GM21717 (cell line): ENCODE data around the gene ITGA2B.
"Not testable (repeated sequence)": the region's sequence is repeated elsewhere in the genome, so short reads cannot be mapped to it uniquely, and the experiment has no call there.

Source experiments
- ATAC-seq: cut with Tn5 transposase; IDR thresholded peaks from one replicate; pipeline ENCODE4 v1.9.1; 2021; ENCODE audit warnings: mild to moderate bottlenecking, moderate library complexity; ENCODE audit not compliant: unreplicated experiment

Gene ITGA2B

GRCh38 chr17:44394112-44394511 is 4.7 kb upstream of the ITGA2B start:
- not testable (repeated sequence) for ATAC-seq

- no peak for ATAC-seq
Observed at GRCh38 chr17:44390250-44390870, 911 bp upstream of the ITGA2B start.

DNA sequence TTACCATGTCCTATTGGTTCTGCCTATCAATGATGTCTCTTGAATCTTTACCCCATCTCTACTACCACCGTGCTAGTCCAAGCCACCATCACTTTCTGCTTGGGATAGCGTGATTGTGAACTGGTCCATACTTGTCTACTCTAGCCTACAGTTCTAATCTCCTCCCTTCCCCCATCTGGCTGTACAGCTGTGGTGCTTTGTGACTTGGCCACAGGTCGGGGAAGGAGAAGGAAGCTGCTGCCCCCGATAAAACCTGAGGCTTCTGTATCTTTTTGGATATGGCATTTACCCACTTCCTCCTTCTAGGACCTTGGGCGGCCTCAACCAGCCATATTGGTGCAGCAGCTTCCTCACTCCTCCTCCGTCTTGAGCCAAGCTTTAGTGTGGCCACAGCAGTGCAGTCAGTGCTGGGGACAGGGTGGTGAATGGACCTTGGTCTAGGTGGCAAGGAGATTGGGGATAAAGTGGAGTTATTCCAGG is 314 bp upstream of the ITGA2B start:
- ATAC-seq: no peak

- ATAC-seq: no peak
Observed at GRCh38 chr17:44387804-44388203, 1.6 kb downstream of the ITGA2B start.

- ATAC-seq: no peak
Observed at GRCh38 chr17:44386182-44386525, 3.3 kb downstream of the ITGA2B start.

GRCh38 chr17:44385287-44386181 is 3.9 kb downstream of the ITGA2B start:
- no peak for ATAC-seq

DNA sequence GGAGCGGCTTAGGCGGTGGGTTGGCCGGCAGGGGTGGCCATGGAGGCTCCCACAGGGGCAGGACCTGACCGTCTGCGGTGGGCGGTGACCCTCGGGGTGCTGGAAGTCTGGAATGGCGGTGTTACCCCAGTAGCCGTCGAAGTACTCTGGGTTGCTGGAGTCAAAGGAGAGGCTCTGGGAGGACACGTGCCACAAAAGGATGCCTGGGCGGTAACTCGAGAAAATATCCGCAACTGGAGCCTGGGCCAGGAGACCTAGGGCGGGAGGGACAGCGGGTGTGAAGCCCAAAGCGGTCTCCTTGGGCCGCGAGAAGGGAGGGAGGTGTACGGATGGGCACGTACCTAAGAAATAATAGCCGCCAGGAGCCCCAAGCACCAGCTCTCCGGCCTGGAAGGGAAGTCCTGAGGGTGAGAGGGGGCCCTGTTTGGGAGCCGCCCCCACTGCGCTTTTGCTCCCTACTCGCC is 4.6 kb downstream of the ITGA2B start:
- no peak for ATAC-seq

DNA sequence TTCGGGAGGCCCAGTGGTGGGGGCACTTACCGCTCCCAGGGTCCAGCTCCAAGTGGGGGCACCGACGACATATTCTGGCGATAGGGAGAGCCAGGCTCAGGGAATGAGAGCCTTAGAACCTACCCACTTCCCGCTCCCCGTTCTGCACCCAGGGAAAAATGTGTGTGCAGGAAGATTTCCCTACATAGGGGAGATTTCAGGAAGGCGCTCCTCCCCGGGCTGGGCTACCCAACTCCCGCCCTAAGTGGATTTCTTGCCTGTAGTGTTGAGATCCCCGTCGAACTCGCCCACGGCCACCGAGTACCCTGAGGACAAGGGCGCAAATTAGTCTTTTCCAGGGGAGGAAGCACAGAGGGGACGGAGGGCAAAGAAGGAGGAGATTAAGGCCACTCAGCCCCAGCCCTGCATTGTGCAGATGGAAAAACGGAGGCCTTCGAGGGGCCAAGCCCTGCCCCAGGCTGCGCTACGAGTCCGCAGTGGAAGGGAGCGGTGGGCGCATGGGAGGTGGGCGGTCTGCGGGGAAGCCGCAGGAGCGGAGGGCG is 5.1 kb downstream of the ITGA2B start:
- ATAC-seq: no peak

DNA sequence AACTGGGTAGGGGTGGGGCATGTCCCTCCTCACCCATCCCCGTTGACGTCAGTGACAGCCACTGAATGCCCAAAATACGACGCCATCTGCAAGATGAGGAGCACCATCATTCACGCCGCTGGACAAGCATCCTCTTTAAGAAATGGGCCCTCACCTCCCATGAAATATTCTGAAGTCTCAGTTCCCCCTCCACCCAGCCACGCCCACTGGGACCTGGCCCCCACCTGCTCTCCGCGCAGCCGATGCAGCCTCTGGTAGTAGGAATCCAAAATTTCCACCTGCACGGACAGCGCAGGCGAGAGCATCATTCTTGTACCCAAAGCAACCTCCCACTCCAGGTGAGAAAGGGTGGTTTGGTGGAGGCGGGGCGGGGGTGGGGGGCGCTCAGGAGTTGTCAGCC is 5.6 kb downstream of the ITGA2B start:
- ATAC-seq: no peak

GRCh38 chr17:44383363-44383762 is 6.1 kb downstream of the ITGA2B start:
- ATAC-seq: no peak

DNA sequence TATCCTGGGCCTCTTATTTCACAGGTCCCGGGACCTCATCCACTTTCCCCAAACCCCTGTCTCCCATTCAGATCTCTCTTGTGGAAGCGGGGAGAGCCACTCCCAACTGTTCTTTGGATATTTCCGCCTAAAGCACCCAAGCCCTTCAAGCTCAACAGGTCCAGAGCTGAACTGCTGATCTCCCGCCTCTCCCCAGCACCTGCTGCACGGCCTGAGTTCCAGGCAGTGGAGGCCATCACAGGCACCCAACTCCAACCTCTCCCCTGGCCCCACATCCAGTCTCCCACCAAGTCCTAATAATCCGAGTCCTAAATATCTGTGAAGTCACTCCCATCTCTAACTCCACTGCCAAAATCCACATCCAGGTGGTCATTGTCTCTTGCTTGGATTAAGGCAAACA is 6.5 kb downstream of the ITGA2B start:
- no peak for ATAC-seq

- no peak for ATAC-seq
Observed at GRCh38 chr17:44381810-44382305, 7.6 kb downstream of the ITGA2B start.

- no peak for ATAC-seq
Observed at GRCh38 chr17:44380767-44381166, 8.7 kb downstream of the ITGA2B start.

GRCh38 chr17:44379887-44380286 is 9.6 kb downstream of the ITGA2B start:
- no peak for ATAC-seq

GRCh38 chr17:44378171-44378705 is 11.2 kb downstream of the ITGA2B start:
- ATAC-seq: no peak

DNA sequence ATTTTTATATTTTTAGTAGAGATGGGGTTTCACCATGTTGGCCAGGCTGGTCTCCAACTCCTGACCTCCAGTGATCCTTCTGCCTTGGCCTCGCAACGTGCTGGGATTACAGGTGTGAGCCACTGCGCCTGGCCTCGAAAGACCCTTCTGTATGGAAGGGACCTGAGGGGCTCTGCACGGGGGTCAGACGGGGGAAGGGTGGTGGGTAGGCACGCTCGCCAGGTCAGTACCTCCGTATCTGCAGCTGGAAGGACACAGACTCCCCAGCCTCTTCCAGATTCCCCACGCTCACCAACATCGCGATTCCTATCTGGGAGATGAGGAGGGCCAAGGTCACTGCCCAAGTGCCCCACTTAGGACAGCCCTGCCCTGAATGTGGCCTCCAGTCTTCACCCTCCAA is 12.7 kb downstream of the ITGA2B start:
- ATAC-seq: no peak

GRCh38 chr17:44376124-44376523 is 13.3 kb downstream of the ITGA2B start:
- ATAC-seq: no peak

DNA sequence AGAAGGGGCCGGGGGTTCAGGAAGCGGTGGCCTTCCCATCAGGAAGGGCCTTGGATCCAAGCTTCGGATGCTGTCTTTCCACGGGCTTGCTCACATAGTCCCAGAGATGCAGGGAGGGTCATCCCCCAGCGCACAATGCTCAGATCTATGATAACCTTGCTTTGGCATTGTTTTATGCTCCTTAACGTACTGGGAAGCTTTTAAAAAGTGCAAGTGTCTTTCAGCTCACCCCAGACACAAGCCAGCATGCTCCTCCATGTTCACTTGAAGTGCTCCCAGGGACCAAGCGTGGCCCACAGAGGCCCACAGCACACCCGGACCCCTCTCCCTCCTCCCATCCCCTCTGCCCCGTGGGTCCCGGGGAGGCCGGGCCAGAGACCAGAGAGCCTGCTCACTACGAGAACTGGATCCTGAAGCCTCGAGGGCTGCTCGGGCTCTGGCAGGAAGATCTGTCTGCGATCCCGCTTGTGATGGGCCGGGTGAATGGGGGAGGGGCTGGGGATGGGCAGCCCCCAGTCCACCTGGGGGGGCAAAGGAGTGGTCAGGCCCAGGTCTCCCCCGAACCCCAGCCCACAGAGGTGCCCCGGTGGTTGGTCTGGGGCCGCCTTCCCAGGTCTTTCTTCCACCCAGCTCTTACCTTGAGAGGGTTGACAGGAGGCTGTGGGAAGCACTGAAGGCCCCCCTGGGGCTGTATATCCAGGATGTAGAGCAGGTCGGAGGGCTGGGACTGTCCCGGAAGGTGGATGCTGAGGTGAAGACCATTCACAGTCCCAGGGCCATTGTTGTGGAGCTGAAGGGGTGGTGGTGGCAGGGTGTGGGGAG is 14.0 kb downstream of the ITGA2B start:
- no peak for ATAC-seq

- no peak for ATAC-seq
Observed at GRCh38 chr17:44374306-44375195, 14.9 kb downstream of the ITGA2B start.

DNA sequence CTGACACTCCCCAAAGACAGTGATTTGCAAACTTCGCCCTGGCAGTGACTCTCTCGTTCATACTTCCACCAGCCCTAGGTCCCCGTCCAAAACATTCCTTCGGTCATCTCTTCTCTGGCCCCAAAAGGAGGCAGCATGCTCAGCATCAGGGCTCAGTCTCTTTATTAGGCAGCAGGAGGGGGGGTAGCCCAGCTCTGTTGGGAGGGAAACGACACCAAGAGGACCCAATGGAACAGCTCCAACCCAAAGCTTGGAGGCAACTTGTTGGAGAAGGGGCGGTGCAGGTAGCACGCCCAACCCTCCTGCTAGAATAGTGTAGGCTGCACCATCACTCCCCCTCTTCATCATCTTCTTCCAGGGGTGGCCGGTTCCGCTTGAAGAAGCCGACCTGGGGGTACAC is 17.4 kb downstream of the ITGA2B start:
- no peak for ATAC-seq
